LNCAP (cell line): ENCODE data around the gene ADARB2.

Source experiments
- CTCF ChIP-seq: fragments of 450-650 bp; IDR thresholded peaks from 2 replicates; pipeline ENCODE4 v1.5.1; 2017; ENCODE audit warnings: mild to moderate bottlenecking

Gene ADARB2

DNA sequence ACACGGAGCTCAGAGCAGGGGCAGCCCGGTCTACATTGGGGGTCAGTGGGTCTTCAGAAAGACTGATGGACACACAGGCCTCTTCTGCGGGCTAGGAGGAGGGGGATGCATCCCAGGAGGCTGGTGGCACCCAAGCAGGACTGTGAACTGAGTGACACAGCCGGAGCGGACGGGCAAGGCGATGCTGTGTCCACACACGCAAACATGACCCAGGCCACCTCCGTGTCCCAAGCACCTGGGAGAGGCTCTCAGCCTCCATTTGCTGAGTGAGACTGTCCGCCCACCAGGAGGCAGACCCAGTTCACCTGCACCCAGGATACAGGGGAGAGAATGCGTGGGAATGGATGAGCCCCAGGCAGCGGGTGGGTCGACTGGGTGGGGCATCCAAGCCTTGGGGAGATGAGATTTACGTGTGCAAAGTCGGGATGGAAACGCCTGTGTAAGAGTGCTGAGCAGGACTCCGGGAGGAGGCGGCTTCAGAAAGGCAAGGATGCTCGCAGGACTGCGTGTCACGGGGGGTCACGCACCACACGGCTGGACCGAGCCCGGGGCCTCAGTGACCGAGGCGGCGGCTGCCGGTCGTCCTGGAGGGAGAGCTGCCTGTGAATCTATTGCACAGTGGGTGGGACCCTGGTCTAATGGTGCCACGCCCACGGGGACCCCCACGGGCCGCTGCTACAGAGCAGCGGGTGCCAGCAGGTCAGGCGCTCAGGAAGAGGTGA, 262.8 kb downstream of the ADARB2 start:
- TF ChIP-seq CTCF: no peak

GRCh38 chr10:1473874-1474273, 263.5 kb downstream of the ADARB2 start:
- no peak for TF ChIP-seq CTCF

DNA sequence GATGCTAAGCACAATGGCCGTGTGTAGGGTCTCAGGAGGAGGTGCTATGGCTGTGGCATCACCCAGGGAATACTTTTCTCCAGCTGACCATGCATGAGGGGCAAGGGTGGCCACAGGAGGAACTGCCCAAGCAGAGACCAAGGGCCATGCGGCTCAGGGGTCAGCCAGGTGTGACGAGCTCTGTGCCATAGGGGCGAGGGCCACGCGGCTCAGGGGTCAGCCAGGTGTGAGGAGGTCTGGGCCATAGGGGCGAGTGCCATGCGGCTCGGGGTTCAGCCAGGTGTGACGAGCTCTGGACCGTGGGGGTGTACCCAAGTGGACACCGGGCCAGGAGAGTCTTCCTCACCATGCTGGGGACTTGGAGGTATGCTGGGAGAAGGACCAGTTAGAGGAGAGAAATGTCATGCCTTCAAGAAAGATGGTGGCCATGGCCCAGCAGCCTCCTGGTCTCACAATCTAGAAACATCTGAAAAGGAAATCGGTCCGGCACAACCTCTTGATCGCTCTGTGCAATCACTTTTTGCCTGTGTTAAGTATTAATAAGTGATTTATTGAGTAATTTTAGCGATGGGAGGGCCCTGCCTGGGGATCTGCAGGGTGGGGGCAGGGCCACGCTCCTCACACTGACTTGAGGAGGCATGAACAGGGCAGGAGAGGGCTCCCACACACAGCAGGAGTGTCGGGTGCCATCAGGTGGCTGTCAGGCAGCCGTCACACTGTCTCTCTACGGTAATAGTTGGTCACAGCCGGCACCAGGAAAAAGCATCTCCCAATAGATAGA, 265.0 kb downstream of the ADARB2 start:
- TF ChIP-seq CTCF: no peak

DNA sequence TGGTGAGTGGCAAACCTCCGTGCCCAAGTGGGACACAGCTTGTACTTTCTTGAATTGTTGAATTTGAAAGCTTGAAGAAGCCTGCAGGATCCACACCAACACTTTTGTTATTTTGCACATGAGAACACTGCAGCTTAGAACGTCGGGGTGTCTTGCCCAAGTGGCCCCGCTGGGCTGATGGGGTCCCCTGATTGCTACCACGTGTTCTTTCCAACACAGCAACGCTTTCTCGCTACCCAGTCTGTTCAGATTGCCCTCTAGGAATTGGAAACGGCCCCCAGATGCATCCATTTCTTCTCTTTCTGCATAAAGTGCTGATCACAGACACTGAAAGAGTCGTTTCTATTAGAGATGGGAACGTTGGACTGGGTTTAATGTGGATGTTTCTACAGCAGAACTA, 268.5 kb downstream of the ADARB2 start:
- TF ChIP-seq CTCF: no peak

DNA sequence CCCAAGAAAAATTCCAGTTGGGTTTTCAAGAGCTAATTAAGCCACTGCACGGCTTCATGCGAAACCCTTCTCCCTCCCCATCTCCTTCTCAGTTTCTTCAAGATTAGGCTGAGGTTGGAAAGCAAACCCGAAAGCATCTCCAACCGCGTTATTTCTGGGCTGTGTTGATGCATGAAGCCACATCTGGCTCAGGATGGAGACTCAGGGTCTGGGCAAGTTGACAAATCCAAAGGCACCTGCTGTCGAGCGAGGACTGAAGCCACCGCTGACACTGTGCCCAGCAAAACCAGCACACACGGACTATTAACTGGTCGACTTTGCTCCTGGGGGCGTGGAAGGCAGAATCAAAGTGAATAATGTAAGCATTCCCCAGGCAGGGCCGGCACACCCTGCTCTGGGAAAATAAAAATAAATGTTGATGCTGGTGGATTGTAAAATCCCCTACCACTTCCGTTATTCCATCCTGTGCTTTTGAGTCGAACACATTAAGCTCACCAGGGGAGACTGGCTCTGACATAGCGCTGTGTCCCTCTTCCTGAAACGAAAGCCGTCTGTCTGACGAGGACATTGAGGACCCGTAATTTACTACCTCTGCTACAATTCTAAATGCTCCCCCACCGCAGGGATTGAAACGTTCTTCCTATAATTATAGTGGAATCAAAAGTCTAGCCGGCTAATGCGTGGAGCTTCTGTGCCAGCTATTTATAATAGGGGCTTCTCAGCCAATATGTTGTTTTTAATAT, 269.8 kb downstream of the ADARB2 start:
- no peak for TF ChIP-seq CTCF

GRCh38 chr10:1465993-1466764, 271.1 kb downstream of the ADARB2 start:
- no peak for TF ChIP-seq CTCF

- no peak for TF ChIP-seq CTCF
These were observed 271.9 kb downstream of the ADARB2 start for GRCh38 chr10:1465418-1465911.
